PC-3 (cell line): ENCODE measurements around the gene C19orf12. TPM values are rescaled to one million over a fixed set of nuclear protein-coding genes. Genes with fewer than 3 reads are reported as not detected.

Source experiments
- ATAC-seq: fragments of 200-7000 bp; cut with Tn5 transposase; 2 replicates; pipeline ENCODE4 v1.9.1; 2020; ENCODE audit warnings: mild to moderate bottlenecking, moderate library complexity
- BruUV-seq: library from RNA; stranded (reverse); fragments of 400-500 nt; replicated peaks from 2 replicates; lab custom pipeline; 2021; lab: Mats Ljungman, UMichigan
- CTCF ChIA-PET: fragments of 300-600 bp; sonication (Branson Sonifier 250); formaldehyde crosslinking; loops from one replicate; lab custom pipeline; 2022; ENCODE audit warnings: antibody characterized with exemption; lab: Charles Lee
- POLR2A ChIA-PET: fragments of 300-600 bp; sonication (Branson Sonifier 250); formaldehyde crosslinking; loops from one replicate; lab custom pipeline; 2022; ENCODE audit warnings: antibody characterized with exemption; ENCODE audit not compliant: unreplicated experiment; lab: Charles Lee
- DNase-seq: peaks from one replicate; pipeline ENCODE4 v3.0.0-alpha.2; 2015
- H2AFZ ChIP-seq: fragments of 300-600 bp; sonication (generic); 2 replicates; pipeline ENCODE4 v1.6.0; 2016; ENCODE audit warnings: antibody characterized with exemption, low read length
- H3F3A ChIP-seq: fragments of 300-600 bp; sonication (generic); one replicate; pipeline ENCODE4 v1.6.0; 2017; ENCODE audit warnings: antibody characterized with exemption, low read length, control low read depth, mild to moderate bottlenecking; ENCODE audit not compliant: unreplicated experiment
- H3K27ac ChIP-seq: fragments of 300-600 bp; sonication (generic); 2 replicates; pipeline ENCODE4 v1.5.1; 2016; ENCODE audit warnings: mild to moderate bottlenecking, low read length
- H3K27me3 ChIP-seq: fragments of 300-600 bp; sonication (generic); 2 replicates; pipeline ENCODE4 v1.6.1; 2016; ENCODE audit warnings: low read length, mixed read lengths
- H3K36me3 ChIP-seq: fragments of 300-600 bp; sonication (generic); 2 replicates; pipeline ENCODE4 v1.6.1; 2016; ENCODE audit warnings: low read depth, mixed run types, low read length, mixed read lengths
- H3K4me1 ChIP-seq: fragments of 300-600 bp; sonication (generic); 2 replicates; pipeline ENCODE4 v1.5.1; 2016; ENCODE audit warnings: low read length; ENCODE audit not compliant: insufficient read depth
- H3K4me2 ChIP-seq: fragments of 300-600 bp; sonication (generic); 2 replicates; pipeline ENCODE4 v1.6.0; 2016; ENCODE audit warnings: low read length
- H3K4me3 ChIP-seq: fragments of 300-600 bp; sonication (generic); 2 replicates; pipeline ENCODE4 v1.5.1; 2016; ENCODE audit warnings: mild to moderate bottlenecking, low read length, mixed read lengths
- H3K79me2 ChIP-seq: fragments of 300-600 bp; sonication (generic); 2 replicates; pipeline ENCODE4 v1.6.1; 2017; ENCODE audit warnings: low read length, mixed read lengths
- H3K9ac ChIP-seq: fragments of 300-600 bp; sonication (generic); 2 replicates; pipeline ENCODE4 v1.6.0; 2016; ENCODE audit warnings: mild to moderate bottlenecking, low read length
- H3K9me2 ChIP-seq: fragments of 300-600 bp; sonication (generic); replicated peaks from 2 replicates; pipeline ENCODE4 v1.6.1; 2016; ENCODE audit warnings: mixed run types, low read length, mixed read lengths
- H3K9me3 ChIP-seq: fragments of 300-600 bp; sonication (generic); 2 replicates; pipeline ENCODE4 v1.6.1; 2016; ENCODE audit warnings: low read length, mixed read lengths
- H4K20me1 ChIP-seq: fragments of 300-600 bp; sonication (generic); 2 replicates; pipeline ENCODE4 v1.6.1; 2016; ENCODE audit warnings: low read length, mixed read lengths
- CTCF ChIP-seq: fragments of 300-600 bp; sonication (generic); conservative IDR thresholded peaks from 2 replicates; pipeline ENCODE4 v1.5.1; 2017; ENCODE audit warnings: antibody characterized with exemption, low read depth, mild to moderate bottlenecking, low read length
- EZH2 ChIP-seq: fragments of 300-600 bp; sonication (generic); IDR thresholded peaks from one replicate; pipeline ENCODE4 v1.6.1; 2017; ENCODE audit warnings: antibody characterized with exemption, mild to moderate bottlenecking, low read length; ENCODE audit not compliant: unreplicated experiment
- EZH2phosphoT487 ChIP-seq: fragments of 300-600 bp; sonication (generic); IDR thresholded peaks from 2 replicates; pipeline ENCODE4 v1.6.1; 2018; ENCODE audit warnings: mild to moderate bottlenecking, antibody characterized with exemption, low read length, borderline replicate concordance
- intact Hi-C: fragments of 100-400 bp; cut with micrococcal nuclease; formaldehyde crosslinking; loops from 2 replicates; pipeline ENCODE4 v1.9.0; 2023
- total RNA-seq: library from RNA; depleted of rRNA; stranded (reverse); fragments of >200 nt; gene quantifications from 2 replicates; pipeline ENCODE4 v1.2.3, GENCODE V29; 2014

Gene C19orf12
- total RNA-seq, 1 experiment from 2014 or later, result 11.8 TPM

GRCh38 chr19:29658221-29658991 is 56.7 kb downstream of the C19orf12 start:
- no peak overlapping the region for H3K4me2 ChIP-seq
- H3K27me3 ChIP-seq, result no peaks in the 10 kb centered on the region
- no peaks in the 10 kb centered on the region for H4K20me1 ChIP-seq
- no peak overlapping the region for H2AFZ ChIP-seq
- no peaks in the 10 kb centered on the region for H3K9me3 ChIP-seq
- H3K9me2 ChIP-seq, result no peaks in the 10 kb centered on the region
- H3K9ac ChIP-seq, result no peak overlapping the region
- DNase-seq, result no peak
- CTCF ChIA-PET, result no interaction called here
- peaks cover 16% of the 10 kb centered on the region for H3K4me1 ChIP-seq
- TF ChIP-seq EZH2phosphoT487 (no peak), CTCF (no peak), EZH2 (no peak)
- intact Hi-C loops, result no loop called here
- no peak overlapping the region for H3K27ac ChIP-seq
- H3K36me3 ChIP-seq, result no peaks in the 10 kb centered on the region
- no peaks in the 10 kb centered on the region for H3K79me2 ChIP-seq
- no peak for ATAC-seq
- H3F3A ChIP-seq, result no peaks in the 10 kb centered on the region
- POLR2A ChIA-PET, result no interaction called here
- BruUV-seq, result no TSS peak
- H3K4me3 ChIP-seq, result no peak overlapping the region

- TF ChIP-seq EZH2phosphoT487 (no peak), CTCF (no peak), EZH2 (no peak)
- H3K4me2 ChIP-seq, result no peak overlapping the region
- intact Hi-C loops, result no loop called here
- H4K20me1 ChIP-seq, result no peaks in the 10 kb centered on the region
- POLR2A ChIA-PET, result no interaction called here
- no peaks in the 10 kb centered on the region for H3K4me1 ChIP-seq
- no peak overlapping the region for H3K4me3 ChIP-seq
- H3K27ac ChIP-seq, result no peak overlapping the region
- H3K27me3 ChIP-seq, result no peaks in the 10 kb centered on the region
- H2AFZ ChIP-seq, result no peak overlapping the region
- no peaks in the 10 kb centered on the region for H3F3A ChIP-seq
- no TSS peak for BruUV-seq
- no peak overlapping the region for H3K9ac ChIP-seq
- no peak for ATAC-seq
- H3K9me3 ChIP-seq, result no peaks in the 10 kb centered on the region
- H3K9me2 ChIP-seq, result no peaks in the 10 kb centered on the region
- DNase-seq, result no peak
- H3K36me3 ChIP-seq, result no peaks in the 10 kb centered on the region
- no peaks in the 10 kb centered on the region for H3K79me2 ChIP-seq
- CTCF ChIA-PET, result no interaction called here
These were observed 59.3 kb downstream of the C19orf12 start for GRCh38 chr19:29655648-29656335.

- Histone ChIP-seq H2AFZ (no peak overlapping the region), H3K36me3 (no peaks in the 10 kb centered on the region), H3K4me1 (no peaks in the 10 kb centered on the region), H4K20me1 (no peaks in the 10 kb centered on the region), H3F3A (no peaks in the 10 kb centered on the region), H3K9ac (no peak overlapping the region), H3K4me3 (no peak overlapping the region), H3K4me2 (no peak overlapping the region), H3K27ac (no peak overlapping the region), H3K79me2 (no peaks in the 10 kb centered on the region), H3K27me3 (no peaks in the 10 kb centered on the region), H3K9me3 (no peaks in the 10 kb centered on the region), H3K9me2 (no peaks in the 10 kb centered on the region)
- intact Hi-C loops, result no loop called here
- ChIA-PET POLR2A (no interaction called here), CTCF (no interaction called here)
- ATAC-seq (no peak), DNase-seq (no peak)
- no peak for TF ChIP-seq CTCF
- no peak for TF ChIP-seq EZH2phosphoT487
- TF ChIP-seq EZH2, result no peak
- BruUV-seq, result no TSS peak
These were observed 61.7 kb downstream of the C19orf12 start for GRCh38 chr19:29653398-29653797.
